Measurements from ENCODE around the gene RAB3B.
"Not testable (repeated sequence)": the region's sequence is repeated elsewhere in the genome, so short reads cannot be mapped to it uniquely, and the experiment has no call there.

Gene RAB3B, protein sequence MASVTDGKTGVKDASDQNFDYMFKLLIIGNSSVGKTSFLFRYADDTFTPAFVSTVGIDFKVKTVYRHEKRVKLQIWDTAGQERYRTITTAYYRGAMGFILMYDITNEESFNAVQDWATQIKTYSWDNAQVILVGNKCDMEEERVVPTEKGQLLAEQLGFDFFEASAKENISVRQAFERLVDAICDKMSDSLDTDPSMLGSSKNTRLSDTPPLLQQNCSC

DNA sequence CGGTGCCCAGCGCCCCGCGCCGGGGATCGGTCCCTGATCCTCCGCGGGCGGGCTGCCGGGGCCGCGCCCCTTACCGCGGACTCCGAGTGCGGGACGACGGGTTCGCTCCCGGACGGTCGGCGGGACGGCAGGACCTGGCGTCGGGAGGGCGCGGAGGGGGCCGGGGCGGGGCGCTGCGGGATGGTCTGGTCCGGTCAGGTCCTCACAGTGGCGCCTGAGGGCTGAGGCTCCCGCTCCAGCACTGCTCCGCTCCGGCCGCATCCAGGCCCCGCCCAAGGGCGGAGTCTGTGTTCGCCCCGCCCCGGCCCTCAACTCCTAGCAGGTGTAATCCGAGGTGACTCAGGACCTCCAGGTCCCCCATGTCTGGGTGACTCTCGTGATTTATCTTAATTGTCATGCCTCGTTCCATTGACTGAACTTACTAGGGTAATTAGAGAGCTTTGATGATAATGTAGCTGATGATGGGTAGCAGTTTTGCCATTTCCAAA, at the start of gene RAB3B:
Gene RAB3B (minus strand): TSS at position 223 of the 488 bp plus-strand sequence. CDS start 13,583 bp downstream, outside the sequence.
- peak; percentile 69 to 76 for DNase-seq (ENCODE audit: low read depth in 2 of 2)

GRCh38 chr1:52037909-52038308, 47.4 kb upstream of the RAB3B start:
- DNase-seq (ENCODE audit: low read depth in 2 of 2), result no peak

DNA sequence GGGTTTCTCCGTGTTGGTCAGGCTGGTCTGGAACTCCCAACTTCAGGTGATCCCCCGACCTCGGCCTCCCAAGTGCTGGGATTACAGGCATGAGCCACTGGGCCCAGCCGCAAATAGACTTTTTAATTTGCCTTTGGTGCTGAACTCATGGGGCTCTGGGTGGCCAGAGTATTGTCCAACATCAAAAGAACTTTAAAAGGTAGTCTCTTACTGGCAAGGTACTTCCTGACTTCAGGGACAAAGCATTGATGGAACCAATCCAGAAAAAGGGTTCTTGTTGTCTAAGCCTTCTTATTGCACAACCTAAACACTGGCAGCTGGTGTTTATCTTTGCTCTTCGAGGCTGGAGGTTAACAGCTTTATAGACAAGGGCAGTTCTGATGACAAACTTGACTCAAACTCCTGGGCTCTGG, 46.9 kb upstream of the RAB3B start:
- DNase-seq (ENCODE audit: low read depth in 2 of 2), result no peak

GRCh38 chr1:52034050-52034384, 43.5 kb upstream of the RAB3B start:
- no peak for DNase-seq (ENCODE audit: low read depth in 2 of 2)

- DNase-seq (ENCODE audit: low read depth in 2 of 2), result peak; percentile 65 to 72
These were observed 42.9 kb upstream of the RAB3B start, which contains the start of gene KTI12 for GRCh38 chr1:52033190-52034049. KTI12 (minus strand) TSS chr1:52033810; CDS start chr1:52033761, 49 bp downstream.

DNA sequence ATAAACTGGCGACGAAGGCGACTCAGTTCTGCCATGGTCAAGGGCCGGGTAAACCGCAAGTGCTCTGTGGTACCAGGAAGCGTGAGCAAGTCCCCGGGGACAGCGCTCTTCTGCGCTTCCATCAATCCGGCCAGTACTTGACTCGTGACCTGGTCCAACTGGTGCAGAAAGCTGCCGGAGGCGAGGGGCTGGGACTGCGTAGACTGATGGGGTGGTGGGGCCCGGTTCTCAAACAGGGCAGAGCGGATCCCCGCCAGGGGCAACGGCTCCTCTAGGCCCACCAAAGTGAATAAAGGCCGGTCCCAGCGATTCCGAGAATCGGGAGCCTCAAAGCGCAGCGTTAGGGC, 42.3 kb upstream of the RAB3B start:
- DNase-seq (ENCODE audit: low read depth in 2 of 2), result no peak

DNA sequence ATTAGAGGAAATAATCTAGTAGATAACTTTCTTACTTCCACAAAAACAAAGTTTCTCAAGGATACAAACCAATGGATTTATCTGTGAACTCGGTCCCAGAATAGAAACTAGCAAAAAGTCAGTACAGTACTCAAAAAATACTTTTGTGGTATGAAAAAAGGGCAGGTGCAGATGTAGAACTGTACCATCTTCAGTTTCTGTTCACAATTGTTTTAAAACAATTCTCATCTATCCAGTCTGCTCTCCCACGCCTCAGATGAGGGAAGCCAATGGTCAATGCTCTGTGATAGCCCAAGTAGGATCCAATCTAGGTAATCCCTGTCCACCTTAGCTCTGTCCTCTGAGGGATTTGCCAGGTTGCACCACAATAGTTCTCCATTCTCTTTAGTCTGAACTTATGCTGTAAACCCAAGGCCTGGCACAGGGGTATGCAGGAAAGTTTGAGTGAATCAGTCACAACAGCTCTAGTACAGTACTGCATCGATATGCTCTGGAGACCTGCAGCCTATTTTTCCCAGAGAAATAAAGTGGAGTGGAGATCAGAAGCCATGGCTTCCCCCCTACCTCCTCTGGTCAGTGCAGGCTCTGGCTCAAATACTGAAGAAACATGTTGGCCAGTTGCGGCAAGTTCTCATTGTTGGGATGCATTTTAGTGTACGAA, 41.8 kb upstream of the RAB3B start:
- no peak for DNase-seq (ENCODE audit: low read depth in 2 of 2)

GRCh38 chr1:52028839-52029238, 38.3 kb upstream of the RAB3B start:
- not testable (repeated sequence) for DNase-seq (ENCODE audit: low read depth in 2 of 2)

- DNase-seq (ENCODE audit: low read depth in 2 of 2), result no peak
These were observed 37.8 kb upstream of the RAB3B start for GRCh38 chr1:52028328-52028727.

DNA sequence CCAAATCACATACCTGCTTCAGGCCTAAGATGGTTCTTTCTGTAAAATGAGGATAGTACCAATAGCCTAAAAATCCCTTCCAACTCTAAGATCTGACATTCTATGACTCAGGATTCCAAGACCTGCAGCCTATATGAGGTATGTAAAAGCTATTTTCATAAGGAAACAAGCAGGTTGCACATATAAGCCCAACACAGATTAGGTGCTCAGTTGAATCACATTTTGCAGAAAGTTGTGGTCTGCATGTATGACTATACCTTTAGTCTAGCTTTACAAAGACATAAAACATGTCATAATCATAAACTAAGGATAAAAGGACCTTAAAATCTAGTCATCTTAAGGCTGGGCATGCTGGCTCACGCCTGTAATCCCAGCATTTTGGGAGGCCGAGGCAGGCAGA, 35.8 kb upstream of the RAB3B start:
- no peak for DNase-seq (ENCODE audit: low read depth in 2 of 2)

DNA sequence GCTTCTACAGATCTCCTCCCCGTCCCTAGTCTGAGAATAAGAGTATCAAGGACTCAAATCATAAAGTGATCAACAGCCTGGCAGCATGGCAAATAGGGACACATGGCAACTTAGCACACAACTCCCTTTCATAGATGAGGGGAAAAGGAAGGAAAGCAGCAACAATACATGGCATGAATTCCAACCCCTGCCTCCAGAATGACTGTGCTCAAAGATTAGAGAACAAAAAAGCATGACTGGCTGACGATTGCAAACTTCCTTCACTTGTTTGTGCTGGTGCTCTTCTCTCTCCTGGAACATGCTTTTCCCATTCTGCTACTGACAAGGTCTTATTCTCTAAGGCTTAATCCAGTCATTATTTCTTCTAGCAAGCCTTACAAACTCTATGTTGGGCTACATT, 31.6 kb upstream of the RAB3B start:
- no peak for DNase-seq (ENCODE audit: low read depth in 2 of 2)

DNA sequence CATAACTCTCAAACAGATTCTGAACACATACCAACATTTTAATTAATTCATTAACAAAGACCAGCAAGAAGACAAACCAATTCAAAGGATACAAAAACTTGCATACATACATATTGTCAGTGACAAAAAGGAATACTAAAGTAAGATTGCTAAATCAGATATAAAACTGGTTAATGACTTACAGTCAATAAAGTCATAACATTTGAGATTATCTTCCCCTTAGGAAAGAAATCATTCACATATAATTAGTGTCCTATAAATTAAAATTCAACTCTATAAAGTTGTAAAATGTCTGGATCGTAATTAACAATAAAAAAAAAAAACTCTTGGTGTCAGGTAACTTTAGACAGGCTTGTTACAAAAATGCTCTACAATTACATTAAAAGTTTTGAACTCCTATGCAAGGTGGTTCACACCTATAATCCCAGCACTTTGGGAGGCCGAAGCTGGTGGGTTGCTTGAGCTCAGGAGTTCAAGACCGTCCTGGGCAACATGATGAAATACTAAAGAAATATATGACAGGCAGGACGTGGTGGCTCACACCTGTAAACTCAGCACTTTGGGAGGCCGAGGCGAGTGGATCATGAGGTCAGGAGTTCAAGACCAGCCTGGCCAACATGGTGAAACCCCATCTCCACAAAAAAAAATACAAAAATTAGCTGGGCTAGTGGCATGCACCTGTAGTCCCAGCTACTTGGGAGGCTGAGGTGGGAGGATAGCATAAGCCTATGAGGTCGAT, 17.7 kb upstream of the RAB3B start:
- no peak for DNase-seq (ENCODE audit: low read depth in 2 of 2)

DNA sequence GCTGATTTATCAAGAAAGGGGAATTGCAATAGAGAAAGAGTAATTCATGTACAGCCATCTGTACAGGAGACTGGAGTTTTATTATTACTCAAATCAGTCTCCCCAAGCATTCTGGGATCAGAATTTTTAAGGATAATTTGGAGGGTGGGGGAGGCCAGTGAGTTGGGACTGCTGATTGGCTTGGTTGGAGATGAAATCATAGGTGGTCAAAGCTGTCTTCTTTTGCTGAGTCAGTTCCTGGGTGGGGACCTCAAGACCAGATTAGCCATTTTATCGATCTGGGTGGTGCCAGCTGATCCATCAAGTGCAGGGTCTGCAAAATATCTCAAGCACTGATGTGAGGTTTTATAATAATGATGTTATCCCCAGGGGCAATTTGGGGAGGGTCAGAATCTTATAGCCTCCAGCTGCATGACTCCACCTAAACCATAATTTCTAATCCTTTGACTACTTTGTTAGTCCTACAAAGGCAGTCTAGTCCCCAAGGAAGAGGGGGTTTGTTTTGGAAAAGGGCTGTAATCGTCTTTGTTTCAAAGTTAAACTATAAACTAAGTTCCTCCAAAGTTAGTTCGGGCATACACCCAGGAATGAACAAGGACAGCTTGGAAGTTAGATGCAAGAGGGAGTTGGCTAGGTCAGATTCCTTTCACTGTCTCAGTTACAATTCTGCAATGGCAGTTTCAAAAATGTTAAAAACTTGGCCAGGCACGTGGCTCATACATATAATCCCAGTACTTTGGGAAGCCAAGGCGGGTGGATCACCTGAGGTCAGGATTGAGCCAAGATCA, 16.9 kb upstream of the RAB3B start:
- no peak for DNase-seq (ENCODE audit: low read depth in 2 of 2)

DNA sequence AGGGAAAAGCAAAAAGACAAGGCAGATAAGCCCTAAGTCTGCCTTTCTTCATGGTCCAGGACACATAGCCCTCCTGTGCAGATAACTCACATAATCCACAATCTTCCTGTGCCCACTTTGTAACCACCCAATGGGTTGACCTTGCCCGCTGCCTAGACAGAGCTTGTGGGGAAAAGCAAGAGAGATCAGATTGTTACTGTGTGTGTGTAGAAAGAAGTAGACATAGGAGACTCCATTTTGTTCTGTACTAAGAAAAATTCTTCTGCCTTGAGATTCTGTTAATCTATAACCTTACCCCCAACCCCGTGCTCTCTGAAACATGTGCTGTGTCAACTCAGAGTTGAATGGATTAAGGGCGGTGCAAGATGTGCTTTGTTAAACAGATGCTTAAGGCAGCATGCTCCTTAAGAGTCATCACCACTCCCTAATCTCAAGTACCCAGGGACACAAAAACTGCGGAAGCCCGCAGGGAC, 15.6 kb upstream of the RAB3B start:
- DNase-seq (ENCODE audit: low read depth in 2 of 2), result not testable (repeated sequence)

DNA sequence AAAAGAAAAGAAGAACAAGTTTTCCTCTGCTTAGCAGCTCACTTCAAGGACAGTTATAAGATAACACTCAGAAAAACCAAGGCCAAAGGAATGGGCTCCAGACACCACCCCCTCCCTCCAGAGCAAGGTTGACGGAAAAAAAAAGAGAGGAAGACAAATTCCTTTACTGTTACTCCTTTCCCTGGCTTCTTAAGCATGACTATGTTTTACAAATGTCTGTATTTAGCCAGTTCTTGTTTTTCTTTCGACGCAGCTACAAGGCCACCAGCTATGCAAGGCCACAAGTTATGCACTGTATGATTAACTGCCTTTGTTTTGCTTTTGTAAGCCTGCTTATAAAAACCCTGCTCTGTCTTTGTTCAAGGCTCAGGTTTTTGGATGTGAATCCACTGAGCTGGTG, 15.0 kb upstream of the RAB3B start:
- not testable (repeated sequence) for DNase-seq (ENCODE audit: low read depth in 2 of 2)

DNA sequence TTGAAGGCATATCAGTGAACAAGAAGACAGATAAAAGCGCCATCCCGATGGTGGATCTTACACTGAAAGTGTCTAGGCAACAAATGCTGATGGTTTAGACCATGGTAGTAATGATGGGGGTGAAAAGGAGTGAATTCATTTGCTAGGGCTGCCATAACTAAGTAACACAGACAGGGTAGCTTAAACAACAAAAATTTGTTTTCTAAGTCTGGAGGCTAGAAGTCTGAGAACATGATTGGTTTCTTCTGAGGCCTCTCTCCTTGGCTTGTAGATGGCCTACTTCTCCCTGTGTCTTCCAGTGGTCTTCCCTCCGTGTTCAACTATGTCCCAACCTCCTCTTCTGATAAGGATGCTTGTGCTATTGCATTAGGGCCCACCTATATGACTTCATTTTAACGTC, 13.4 kb upstream of the RAB3B start:
- no peak for DNase-seq (ENCODE audit: low read depth in 2 of 2)

- DNase-seq (ENCODE audit: low read depth in 2 of 2), result peak in 1 of 2 donors; percentile 78
These were observed 11.8 kb upstream of the RAB3B start for GRCh38 chr1:52002038-52002917.

DNA sequence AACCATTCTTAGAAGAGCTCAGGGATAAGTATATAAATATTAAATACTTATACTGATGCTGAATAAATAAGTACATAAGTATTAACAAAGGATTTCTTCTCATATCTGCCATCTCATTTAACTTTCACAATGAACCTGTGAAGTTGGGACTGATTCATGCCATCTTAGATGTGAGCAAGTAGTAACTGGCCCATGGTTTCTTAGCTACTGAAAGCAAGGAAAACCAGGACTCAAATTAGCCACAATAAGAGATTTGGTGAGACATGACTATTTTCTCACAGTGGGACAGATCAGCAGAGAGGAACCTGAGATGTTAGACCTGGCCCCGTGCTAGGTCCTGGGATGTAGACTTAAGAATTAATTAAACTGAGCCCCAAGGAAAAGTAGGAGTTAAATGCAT, 8.2 kb upstream of the RAB3B start:
- DNase-seq (ENCODE audit: low read depth in 2 of 2), result no peak

DNA sequence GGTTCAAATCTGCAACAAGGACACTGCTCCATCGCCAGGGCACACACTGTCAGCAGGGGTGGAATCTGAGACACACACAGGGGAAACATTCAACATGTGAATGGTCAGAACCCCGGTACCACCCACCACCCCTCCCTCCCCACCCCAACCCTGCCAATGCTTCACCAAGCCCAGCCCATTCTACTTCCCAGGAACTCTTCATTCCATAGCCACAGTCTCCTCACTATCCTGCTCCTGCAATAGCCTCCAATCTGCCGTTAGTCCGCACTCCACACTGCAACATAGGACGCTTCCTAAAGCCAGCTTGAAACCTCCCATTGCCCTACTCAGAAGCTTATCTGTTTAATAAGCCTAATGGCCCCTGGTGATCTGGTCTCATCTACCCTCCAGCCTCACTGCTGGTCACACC, 7.5 kb upstream of the RAB3B start:
- DNase-seq (ENCODE audit: low read depth in 2 of 2), result no peak

Measured in activated CD4-positive, alpha-beta T cell treated with anti-CD3 and anti-CD28 coated beads for 24 hours (primary cell).